ENCODE results near the gene SLC44A5. TPM values are rescaled to one million over a fixed set of nuclear protein-coding genes. Genes with fewer than 3 reads are reported as not detected.
"Not testable (repeated sequence)": the region's sequence is repeated elsewhere in the genome, so short reads cannot be mapped to it uniquely, and the experiment has no call there.

The SLC44A5 gene
- total and polyA plus RNA-seq, 10 donors = 0.28 to 4.0 (median 0.87) TPM

DNA sequence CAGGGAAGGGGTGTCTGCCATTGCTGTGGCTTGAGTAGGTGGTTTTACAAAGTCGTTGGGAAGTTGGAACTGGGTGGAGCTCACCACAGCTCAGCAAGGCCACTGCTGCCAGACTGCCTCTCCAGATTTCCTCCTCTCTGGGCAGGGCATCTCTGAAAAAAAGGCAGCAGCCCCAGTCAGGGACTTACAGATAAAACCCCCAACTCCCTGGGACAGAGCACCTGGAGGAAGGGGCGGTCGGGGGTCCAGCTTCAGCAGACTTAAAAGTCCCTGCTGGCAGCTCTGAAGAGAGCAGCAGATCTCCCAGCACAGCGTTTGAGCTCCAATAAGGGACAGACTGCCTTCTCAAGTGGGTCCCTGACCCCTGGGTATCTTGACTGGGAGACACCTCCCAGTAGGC is 352.6 kb downstream of the SLC44A5 start:
- intact Hi-C loops (cut with DNase I; ENCODE audit: low total_unique reads) = no loop called here
- Histone ChIP-seq H3K27me3 (replicated peaks in 1 of 7) (peaks cover 0 to 3% (median 0%) of the 10 kb centered on the region in 7 donors), H3K36me3 (no peaks in the 10 kb centered on the region), H3K4me1 (no peaks in the 10 kb centered on the region), H3K4me3 (no peak overlapping the region), H3K27ac (no peak overlapping the region), H3K9me3 (peaks cover 0 to 4% (median 0%) of the 10 kb centered on the region in 8 donors)
- TF ChIP-seq POLR2A (IDR thresholded peaks at IDR 0.05) = no peak
- no peak for DNase-seq
- WGBS, 5 donors = 74 to 86% (median 80%) methylated on average over 4 of the region's 4 CpGs

DNA sequence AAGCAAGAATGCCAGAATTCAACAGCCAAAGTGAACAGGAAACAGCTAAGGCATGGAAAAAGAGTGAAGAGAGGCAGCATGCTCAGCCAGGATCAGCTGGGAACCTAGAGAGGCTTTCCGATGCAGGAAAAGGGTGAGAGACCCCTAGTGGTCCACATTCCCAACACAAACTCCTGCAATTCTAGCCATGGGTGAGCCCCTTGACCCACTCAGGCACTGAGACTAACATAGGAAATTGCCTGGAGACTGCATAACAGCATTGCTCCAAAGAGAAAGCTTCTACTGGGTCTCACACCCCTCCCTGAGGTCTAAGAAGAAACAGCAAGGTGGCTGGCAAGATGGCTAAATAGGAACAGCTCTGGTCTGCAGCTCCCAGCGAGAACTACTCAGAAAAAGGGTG is 353.5 kb downstream of the SLC44A5 start:
- no peak overlapping the region for H3K4me3 ChIP-seq
- no peaks in the 10 kb centered on the region for H3K4me1 ChIP-seq
- TF ChIP-seq POLR2A (IDR thresholded peaks at IDR 0.05) (no peak), CTCF (IDR thresholded peaks at IDR 0.05 in 8 of 11, conservative IDR thresholded peaks at IDR 0.05 in 3 of 11) (no peak)
- intact Hi-C loops (cut with DNase I; ENCODE audit: low total_unique reads) = no loop called here
- peaks cover 0 to 3% (median 0%) of the 10 kb centered on the region in 7 donors for H3K27me3 ChIP-seq (replicated peaks in 1 of 7)
- no peaks in the 10 kb centered on the region for H3K36me3 ChIP-seq
- H3K9me3 ChIP-seq = no peaks in the 10 kb centered on the region
- 51 to 68% (median 65%) methylated on average over 2 of the region's 2 CpGs for WGBS, 5 donors
- DNase-seq = no peak
- no peak overlapping the region for H3K27ac ChIP-seq

DNA sequence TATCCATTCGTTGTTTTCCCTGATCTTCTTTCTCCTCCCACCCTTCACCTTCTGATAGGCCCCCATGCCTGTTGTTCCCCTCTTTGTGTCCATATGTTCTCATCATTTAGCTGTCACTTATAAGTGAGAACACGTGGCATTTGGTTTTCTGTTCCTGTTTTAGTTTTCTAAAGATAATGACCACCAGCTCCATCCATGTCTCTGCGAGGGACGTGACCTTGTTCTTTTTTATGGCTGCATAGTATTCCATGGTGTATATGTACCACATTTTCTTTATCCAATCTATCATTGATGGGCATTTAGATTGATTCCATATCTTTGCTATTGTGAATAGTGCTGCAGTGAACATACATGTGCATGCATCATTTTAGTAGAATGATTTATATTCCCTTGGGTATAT is 360.8 kb downstream of the SLC44A5 start:
- H3K36me3 ChIP-seq; H3K27me3 ChIP-seq (replicated peaks in 1 of 7); H3K4me1 ChIP-seq; H3K27ac ChIP-seq; H3K9me3 ChIP-seq; H3K4me3 ChIP-seq; DNase-seq; intact Hi-C loops (cut with DNase I; ENCODE audit: low total_unique reads): not testable (repeated sequence)
- WGBS, 5 donors = 72 to 84% (median 75%) methylated on average over 4 of the region's 4 CpGs

DNA sequence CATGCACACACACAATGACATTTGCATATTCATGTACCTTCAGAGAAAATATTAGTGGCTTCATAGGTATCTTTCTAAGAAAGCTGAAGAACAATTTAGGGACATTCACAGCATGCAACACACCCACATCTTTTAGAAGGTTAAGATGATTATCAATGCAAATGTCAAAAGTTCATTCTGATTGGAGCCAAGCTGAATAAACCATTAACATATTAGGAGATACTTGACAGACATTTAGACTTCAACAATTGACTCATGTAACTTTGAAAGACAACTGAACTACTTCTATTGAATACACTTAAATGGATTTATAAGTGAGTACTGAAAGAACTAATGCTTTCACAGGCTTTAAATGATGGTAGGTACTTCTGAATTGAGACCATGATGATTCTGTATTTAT is 365.7 kb downstream of the SLC44A5 start:
- intact Hi-C loops (cut with DNase I; ENCODE audit: low total_unique reads) = no loop called here
- Histone ChIP-seq H3K27ac (no peak overlapping the region), H3K36me3 (no peaks in the 10 kb centered on the region), H3K4me1 (no peaks in the 10 kb centered on the region), H3K27me3 (replicated peaks in 1 of 7) (no peaks in the 10 kb centered on the region), H3K4me3 (no peak overlapping the region), H3K9me3 (no peaks in the 10 kb centered on the region)
- no peak for DNase-seq
- TF ChIP-seq CTCF (IDR thresholded peaks at IDR 0.05 in 8 of 11, conservative IDR thresholded peaks at IDR 0.05 in 3 of 11) = no peak

DNA sequence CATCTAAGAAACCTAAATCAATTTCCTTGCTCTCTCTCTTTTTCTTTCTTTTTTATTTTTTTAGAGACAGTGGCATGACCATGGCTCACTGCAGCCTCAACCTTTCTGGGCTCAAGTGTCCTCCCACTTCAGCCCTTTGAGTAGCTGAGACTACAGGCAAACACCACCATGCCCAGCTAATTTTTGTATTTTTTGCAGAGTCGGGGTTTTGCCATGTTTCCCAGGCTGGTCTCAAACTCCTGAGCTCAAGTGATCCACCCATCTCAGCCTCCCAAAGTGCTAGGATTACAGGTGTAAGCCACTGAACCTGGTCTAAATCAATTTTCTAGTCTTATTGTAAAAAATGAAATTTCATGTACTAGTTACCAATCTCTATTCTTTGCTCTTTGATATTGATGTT is 367.8 kb downstream of the SLC44A5 start:
- 75 to 87% (median 83%) methylated on average over 1 of the region's 1 CpG for WGBS, 5 donors
- no peak for DNase-seq
- Histone ChIP-seq H3K27ac (no peak overlapping the region), H3K27me3 (replicated peaks in 1 of 7) (no peaks in the 10 kb centered on the region), H3K4me1 (no peaks in the 10 kb centered on the region), H3K36me3 (no peaks in the 10 kb centered on the region), H3K4me3 (no peak overlapping the region), H3K9me3 (no peaks in the 10 kb centered on the region)
- intact Hi-C loops (cut with DNase I; ENCODE audit: low total_unique reads) = no loop called here
- no peak for TF ChIP-seq POLR2AphosphoS5 (IDR thresholded peaks at IDR 0.05)
- no peak for TF ChIP-seq POLR2A (IDR thresholded peaks at IDR 0.05)
- no peak for TF ChIP-seq CTCF (IDR thresholded peaks at IDR 0.05 in 8 of 11, conservative IDR thresholded peaks at IDR 0.05 in 3 of 11)

Measured in spleen (tissue), 11 donors.